ENCODE data around the gene MAP3K6.
A peak's percentile ranks its signal among the peaks of the same experiment; 100 is the strongest.

Gene MAP3K6

GRCh38 chr1:27314169-27314568, 52.6 kb downstream of the MAP3K6 start:
- TF ChIP-seq, protein P1, sequence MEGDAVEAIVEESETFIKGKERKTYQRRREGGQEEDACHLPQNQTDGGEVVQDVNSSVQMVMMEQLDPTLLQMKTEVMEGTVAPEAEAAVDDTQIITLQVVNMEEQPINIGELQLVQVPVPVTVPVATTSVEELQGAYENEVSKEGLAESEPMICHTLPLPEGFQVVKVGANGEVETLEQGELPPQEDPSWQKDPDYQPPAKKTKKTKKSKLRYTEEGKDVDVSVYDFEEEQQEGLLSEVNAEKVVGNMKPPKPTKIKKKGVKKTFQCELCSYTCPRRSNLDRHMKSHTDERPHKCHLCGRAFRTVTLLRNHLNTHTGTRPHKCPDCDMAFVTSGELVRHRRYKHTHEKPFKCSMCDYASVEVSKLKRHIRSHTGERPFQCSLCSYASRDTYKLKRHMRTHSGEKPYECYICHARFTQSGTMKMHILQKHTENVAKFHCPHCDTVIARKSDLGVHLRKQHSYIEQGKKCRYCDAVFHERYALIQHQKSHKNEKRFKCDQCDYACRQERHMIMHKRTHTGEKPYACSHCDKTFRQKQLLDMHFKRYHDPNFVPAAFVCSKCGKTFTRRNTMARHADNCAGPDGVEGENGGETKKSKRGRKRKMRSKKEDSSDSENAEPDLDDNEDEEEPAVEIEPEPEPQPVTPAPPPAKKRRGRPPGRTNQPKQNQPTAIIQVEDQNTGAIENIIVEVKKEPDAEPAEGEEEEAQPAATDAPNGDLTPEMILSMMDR (IDR thresholded peaks at IDR 0.05; ENCODE audit: insufficient read depth, low read depth, low read length, missing control alignments), result no peak
- no peak overlapping the region for H3K4me3 ChIP-seq (ENCODE audit: low read depth, low read length)
- DNase-seq (ENCODE audit: low read depth), result no peak

GRCh38 chr1:27307874-27308598, 58.7 kb downstream of the MAP3K6 start:
- no peak overlapping the region for H3K4me3 ChIP-seq (ENCODE audit: low read depth, low read length)
- no peak for DNase-seq (ENCODE audit: low read depth)
- TF ChIP-seq, protein P1 (IDR thresholded peaks at IDR 0.05; ENCODE audit: insufficient read depth, low read depth, low read length, missing control alignments), result no peak

- no peak for DNase-seq (ENCODE audit: low read depth)
- TF ChIP-seq, protein P1 (IDR thresholded peaks at IDR 0.05; ENCODE audit: insufficient read depth, low read depth, low read length, missing control alignments), result peak; percentile 17
- no peak overlapping the region for H3K4me3 ChIP-seq (ENCODE audit: low read depth, low read length)
Observed at GRCh38 chr1:27306892-27307761, 59.6 kb downstream of the MAP3K6 start.

DNA sequence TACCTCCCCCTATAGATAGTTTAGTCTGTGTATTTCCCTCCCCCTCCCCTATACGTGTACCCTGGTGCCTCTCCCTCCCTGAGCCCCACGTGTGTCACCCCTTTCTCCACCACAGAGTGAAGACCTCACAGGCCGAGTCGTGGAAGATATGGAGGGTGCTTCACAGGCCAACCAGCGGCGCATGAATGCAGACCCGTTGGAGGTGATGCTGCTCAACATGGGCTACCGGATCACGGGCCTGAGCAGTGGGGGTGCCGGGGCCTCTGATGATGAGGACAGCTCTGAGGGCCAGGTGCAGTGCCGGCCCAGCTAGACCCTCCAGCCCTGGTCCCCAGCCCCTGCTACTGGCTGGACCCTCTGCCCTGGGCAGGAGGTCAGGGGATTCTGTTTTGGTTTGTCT, 60.7 kb downstream of the MAP3K6 start:
- TF ChIP-seq, protein P1 (IDR thresholded peaks at IDR 0.05; ENCODE audit: insufficient read depth, low read depth, low read length, missing control alignments), result no peak
- DNase-seq (ENCODE audit: low read depth), result no peak

More for the DNA sequence above, 60.7 kb downstream of the MAP3K6 start:
- H3K4me3 ChIP-seq (ENCODE audit: low read depth, low read length), result no peak overlapping the region
